MM.1S (cell line): ENCODE results near the gene EEF2KMT.
"Not testable (repeated sequence)": the region's sequence is repeated elsewhere in the genome, so short reads cannot be mapped to it uniquely, and the experiment has no call there.

ENCODE experiments used
- CTCF ChIP-seq: fragments of 300-600 bp; sonication (generic); IDR thresholded peaks from 2 replicates; pipeline ENCODE4 v1.5.1; 2016; ENCODE audit warnings: antibody characterized with exemption, low read length, mixed read lengths
- EZH2 ChIP-seq: fragments of 300-600 bp; sonication (generic); optimal IDR thresholded peaks from 2 replicates; pipeline ENCODE3; 2017; ENCODE audit warnings: low read depth, mild to moderate bottlenecking, antibody characterized with exemption, low read length, mixed read lengths
- EZH2phosphoT487 ChIP-seq: fragments of 300-600 bp; sonication (generic); IDR thresholded peaks from 2 replicates; pipeline ENCODE4 v1.6.1; 2018; ENCODE audit warnings: antibody characterized with exemption, low read length

- TF ChIP-seq EZH2, CTCF, EZH2phosphoT487: not testable (repeated sequence)
These were observed 530 bp downstream of the EEF2KMT start for GRCh38 chr16:5097061-5097469.
